Activated naive CD8-positive, alpha-beta T cell treated with anti-CD3 and anti-CD28 coated beads, Interleukin-2, amount 50 U/mL, for 16 hours (primary cell): Measurements from ENCODE around the gene LRRC27.
"Not testable (repeated sequence)": the region's sequence is repeated elsewhere in the genome, so short reads cannot be mapped to it uniquely, and the experiment has no call there.

ENCODE experiments used
- DNase-seq: peaks from one replicate; pipeline ENCODE4 v3.0.0-alpha.2; 2020; ENCODE audit warnings: low read depth, low spot score

The LRRC27 gene

DNA sequence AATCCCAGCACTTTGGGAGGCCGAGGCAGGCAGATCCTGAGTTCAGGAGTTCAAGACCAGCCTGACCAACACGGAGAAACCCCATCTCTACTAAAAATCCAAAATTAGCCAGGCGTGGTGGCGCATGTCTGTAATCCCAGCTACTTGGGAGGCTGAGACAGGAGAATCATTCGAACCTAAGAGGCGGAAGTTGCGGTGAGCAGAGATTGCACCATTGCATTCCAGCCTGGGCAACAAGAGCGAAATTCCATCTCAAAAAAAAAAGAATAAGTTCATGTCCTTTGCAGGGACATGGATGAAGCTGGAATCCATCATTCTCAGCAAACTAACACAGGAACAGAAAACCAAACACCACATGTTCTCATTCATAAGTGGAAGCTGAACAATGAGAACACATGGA lies 17.1 kb upstream of the LRRC27 start:
- not testable (repeated sequence) for DNase-seq

DNA sequence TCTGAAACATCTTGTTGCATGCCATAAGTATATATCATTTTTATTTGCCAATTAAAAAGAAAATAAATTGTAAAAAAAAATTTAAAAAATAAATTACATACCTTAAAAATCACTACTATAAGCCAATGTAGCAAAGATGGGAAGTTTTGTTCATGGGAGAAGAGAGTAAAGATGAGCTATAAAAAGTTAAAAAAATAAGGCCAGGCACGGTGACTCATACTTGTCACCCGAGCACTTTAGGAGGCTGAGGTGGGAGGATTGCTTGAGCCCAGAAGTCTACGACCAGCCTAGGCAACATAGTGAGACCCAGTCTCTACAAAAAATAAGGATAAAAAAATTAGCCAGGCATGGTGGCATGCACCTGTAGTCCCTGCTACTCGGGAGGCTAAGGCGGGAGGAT lies 15.9 kb upstream of the LRRC27 start:
- DNase-seq: no peak

DNA sequence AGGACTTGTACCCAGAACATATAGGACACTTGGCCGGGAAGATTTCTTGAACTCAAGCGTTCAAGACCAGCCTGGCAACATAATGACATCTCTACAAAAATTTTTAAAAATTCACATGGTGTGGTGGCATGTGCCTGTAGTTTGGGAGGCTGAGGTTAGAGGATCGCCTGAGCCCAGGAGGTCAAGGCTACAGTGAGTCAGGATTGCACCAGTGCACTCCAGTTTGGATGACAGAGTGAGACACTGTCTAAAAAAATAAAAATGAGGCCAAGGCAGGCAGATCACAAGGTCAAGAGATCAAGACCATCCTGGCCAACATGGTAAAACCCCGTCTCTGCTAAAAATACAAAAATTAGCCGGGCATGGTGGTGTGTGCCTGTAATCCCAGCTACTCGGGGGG lies 14.5 kb upstream of the LRRC27 start:
- not testable (repeated sequence) for DNase-seq

DNA sequence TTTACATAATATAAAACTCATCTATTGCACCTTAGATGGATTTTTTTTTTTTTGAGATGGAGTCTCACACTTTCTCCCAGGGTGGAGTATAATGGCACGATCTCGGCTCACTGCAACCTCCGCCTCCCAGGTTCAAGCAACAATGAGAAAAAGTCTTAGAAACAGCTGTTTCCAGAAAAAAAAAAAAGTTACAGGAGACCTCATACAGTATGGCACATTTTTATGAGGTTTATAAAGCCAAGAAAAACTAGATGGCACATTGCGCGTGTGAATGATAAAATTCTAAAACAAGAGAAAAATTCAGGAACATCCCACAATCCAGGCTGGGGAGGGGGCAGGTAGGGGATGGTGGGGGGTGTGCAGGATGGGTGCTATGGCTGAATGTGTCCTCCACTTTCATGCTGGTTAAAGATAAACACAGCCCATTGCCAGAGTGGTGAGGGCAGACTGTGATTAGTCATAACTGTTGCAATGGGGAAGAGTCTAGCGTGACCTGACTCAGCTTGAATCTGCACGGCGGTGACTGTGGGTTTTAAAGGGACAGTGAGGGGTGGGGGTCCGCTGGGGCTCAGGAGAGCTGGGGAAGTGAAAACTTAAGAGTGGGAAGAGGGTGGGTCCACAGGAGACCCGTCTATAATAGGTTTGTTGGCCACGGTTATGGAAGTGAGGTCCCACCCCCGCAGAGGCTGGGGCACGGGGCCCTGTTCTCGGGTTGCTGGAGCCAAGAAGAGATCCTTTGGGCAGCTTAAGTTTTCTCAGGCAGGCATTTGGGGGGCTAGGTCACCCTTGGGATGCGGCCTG lies 11.9 kb upstream of the LRRC27 start:
- DNase-seq: no peak

DNA sequence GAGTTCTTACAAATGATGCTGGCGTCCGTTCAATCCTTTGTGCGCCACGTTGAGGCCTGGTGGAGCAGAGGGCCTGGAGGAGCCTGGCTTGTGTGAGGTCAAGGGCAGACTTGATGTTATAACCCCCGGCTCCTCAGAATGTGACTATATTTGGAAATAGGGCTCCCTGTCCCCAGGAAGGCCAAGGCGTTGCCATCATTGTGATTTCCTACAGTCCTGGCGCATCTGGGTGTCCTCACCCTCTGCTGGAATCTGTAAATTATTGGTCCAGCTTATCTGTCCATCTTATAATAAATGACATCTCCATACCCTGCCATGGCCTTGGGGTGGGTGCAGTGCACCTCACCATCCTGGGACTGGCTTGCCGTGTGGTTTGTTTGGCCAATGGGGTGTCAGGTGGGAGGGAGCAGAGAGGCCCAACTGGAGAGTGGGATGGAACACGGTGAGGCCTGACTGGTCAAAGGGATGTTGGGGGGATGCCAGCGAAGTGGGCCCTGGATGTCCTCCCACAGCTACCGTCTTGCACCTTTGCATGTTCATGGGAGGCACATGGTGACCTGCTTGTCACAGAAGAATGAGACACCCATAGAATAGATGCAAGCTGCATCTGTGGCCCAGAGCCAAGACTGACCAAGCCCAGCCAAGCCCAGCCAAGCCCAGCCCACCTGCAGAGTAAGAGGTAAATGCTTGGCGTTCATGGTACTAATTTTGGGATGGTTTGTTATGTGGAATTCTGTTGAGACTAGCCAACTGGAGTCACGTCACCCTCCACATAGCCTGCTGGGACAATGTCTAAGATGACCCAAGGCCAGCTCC lies 11.1 kb upstream of the LRRC27 start:
- DNase-seq: no peak

DNA sequence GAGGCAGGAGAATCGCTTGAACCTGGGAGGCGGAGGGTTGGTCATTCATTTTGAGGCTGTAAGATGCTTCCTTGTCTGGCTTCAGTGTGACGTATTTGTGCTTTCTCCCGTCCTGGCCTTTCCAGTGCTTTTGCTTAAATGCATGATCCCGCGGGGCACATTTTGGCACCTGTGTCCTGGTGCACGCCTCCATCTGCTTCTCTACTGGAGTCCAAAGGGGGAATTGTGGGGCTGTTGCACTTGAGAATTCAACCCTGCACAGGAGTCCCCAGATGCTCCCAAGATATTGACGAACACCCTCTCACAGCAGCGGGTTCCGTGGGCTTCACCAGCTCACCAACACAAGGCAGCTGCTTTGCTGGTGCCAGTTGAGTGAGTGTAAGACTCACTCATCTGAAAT lies 10.3 kb upstream of the LRRC27 start:
- DNase-seq: no peak

DNA sequence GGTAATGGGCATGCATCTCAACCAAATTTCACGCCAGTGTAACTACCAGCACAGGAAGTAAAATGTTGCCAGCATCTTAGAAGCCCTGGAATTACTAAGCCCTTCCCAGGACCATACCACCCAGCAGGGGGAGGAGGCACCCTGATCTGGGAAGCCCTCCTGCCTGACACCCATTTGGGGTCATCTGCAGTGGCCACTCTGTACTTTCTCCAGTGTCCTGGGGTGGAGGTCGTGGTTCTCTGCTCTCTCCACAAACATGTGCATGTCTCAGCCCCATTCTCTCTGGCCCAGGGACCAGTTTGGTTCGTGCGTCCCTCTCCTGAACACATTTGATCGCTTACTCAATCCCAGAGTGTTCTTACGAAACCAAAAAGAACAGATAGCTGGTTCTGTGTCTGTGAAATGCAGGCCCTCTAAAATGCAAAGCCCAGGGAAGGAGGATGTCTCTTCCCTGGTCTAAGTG lies 9.4 kb upstream of the LRRC27 start:
- DNase-seq: no peak

DNA sequence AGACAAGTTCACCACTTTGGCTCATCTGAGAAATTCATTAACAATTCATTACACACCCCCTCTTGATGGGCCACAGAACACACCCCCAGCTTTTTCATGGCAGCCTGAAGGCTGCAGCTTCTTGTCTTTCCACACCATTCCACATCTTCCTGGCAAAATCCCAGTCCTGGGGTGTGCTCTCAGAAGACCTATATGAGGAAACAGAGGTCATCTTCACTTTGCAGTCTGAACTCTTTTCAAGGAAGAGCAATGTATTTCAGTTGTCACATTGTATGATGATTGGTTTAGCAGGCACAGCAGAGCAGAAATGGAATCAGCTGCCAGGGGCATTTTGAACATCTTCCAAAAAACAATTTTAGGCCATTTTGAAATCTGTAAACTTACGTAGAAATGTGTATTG lies 7.8 kb upstream of the LRRC27 start:
- no peak for DNase-seq

DNA sequence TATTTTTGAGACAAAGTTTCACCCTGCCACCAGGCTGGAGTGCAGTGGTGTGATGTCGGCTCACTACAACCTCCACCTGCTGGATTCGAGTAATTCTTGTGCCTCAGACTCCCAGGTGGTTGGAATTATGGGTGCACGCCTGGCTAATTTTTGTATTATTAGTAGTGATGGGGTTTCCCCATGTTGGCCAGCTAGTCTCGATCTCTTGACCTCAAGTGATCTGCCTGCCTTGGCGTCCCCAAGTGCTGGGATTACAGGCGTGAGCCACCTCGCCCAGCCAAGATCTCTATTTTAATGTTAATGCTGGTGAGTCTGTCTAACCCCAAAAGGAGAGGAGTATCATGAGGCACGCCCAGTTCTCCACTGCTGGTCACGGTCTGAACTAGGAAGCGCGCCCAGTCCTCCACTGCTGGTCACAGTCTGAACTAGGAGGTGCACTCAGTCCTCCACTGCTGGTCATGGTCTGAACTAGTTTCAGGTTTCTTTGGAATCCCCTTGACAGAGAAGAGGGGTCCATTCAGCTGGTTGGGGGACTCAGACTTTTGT lies 5.6 kb upstream of the LRRC27 start:
- no peak for DNase-seq

DNA sequence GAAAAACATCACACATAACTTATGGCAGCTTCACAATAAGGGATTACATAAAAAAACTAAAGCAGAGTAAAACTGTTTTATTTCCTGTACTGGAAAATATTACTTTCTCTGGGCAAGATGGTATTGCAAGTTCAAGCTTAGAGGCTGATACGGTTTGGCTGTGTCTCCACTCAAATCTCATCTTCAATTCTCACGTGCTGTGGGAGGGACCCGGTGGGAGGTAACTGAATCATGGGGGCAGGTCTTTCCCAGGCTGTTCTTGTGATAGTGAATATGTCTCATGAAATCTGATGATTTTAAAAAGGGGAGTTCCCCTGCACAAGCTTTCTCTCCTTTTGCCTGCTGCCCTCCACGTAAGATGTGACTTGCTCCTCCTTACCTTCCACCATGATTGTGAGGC lies 5.1 kb upstream of the LRRC27 start:
- DNase-seq: peak; percentile 32

DNA sequence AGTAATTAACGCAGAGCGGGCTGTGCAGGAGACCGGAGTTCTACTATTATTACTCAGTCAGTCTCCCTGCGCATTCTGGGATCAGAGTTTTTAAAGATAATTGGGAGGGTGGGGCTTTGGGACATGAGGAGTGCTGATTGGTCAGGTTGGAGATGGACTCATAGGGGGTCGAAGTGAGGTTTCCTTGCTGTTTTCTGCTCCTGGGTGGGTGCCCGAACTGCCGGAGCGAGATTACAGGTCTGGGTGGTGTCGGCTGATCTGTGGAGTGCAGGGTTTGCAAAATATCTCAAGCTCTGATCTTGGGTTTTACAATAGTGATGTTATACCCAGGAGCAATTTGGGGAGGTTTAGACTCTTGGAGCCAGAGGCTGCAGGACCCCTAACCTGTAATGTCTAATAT lies 3.9 kb upstream of the LRRC27 start:
- DNase-seq: no peak

DNA sequence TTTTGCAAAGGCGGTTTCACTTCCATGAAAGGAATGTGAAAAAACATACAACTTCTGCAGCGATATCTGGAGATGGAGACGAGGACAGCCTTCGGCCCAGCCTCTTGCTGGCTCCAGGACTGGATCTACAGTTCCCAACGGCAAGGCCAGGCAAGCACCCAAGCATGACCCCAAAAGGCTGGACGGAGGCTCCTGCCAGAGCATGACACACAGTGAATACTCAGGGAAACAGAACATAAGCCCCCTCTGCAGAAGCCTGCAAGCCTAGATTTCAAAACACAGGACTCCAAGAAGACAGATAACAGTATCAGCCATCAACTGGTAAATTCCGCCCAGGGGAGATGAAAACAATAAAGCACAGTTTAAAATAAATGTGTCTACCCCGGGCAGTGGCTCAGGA lies 3.3 kb upstream of the LRRC27 start:
- DNase-seq: no peak

DNA sequence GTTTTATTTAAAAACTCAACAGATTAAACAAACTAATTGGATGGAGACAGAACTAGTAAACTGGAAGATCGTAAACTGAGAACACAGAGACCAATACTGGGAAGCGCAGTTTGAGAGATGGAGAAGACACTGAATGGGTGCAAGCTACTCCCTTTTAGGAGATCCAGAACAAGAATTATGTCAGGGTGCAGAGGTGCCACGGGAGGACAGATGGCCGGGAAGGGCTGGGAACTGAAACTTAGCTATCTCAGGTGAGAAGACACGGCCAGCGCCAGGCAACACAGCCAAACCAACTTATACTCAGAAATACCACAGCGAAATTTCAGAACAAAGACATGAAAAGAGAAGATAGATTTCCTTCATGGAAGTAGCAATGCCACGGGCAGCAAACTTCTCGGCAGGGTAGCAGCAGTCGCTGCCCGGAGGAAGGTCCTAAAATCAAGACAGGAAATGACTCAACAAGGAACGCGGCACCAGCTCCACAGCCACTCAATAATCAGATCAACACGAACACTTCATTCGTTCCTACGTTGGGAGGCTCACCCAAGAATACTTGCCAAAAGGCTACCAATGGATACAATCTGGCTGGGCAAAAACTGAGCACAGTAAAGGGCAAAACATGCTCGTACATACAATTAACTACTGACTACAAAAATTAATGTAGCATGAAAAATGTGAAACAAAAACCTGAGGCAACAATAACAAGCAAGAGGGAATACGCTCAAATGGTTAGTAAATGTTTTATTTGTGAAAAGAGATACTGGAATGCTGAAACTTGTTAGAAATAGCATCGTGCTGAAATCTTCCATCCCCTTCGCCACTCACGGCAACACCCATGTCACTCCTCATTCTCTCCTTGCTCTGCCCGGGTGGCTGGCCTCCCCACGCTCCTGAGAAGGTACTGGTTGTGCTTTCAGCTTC lies 2.2 kb upstream of the LRRC27 start:
- no peak for DNase-seq

DNA sequence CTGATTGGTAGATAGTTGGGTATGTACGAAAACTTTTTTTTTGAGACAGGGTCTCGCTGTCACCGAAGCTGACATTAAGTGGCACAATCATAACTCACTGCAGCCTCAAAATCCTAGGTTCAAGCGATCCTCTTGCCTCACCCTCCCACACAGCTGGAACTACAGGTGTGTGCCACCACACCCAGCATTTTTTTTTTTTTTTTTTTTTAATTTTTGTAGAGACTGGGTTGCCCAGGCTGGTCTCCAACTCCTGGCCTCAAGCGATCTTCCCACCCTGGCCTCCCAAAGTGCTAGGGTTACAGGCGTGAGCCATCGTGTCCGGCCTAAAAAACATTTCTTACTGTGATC lies 1.5 kb upstream of the LRRC27 start:
- DNase-seq: no peak

DNA sequence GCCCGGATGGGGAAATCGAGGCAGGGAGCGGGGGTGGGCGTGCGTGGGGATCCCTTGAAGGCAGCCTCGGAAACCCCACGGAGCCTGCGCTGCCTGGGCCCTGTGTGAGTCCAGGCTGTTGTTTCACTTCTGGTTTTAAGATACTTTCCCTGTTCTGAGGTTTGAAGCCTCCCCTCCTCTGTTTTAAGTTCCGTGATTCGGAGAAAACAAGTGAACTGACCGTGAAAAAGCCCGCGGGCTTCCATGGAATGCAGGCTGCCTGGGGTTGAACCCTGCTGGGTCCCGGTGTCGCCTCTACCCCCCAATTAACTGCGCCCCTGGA lies 401 bp downstream of the LRRC27 start:
- no peak for DNase-seq

DNA sequence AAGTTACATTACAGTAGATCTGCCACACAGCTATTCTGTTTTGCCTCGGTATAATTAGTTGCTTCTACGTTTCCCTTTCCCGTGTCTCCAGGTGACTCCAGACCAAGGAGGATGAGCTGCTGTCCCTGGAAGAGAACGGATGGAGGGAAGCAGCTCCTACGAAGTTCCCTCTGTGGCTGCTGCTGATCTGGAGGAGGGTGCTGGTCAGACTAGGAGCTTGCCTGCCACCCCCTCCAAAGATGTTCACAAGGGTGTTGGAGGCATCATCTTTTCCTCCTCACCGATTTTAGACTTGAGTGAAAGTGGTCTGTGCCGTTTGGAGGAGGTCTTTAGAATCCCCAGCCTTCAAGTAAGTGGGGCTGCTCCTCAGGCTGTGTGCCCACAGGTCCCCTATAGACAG lies 1.4 kb downstream of the LRRC27 start:
- DNase-seq: no peak

DNA sequence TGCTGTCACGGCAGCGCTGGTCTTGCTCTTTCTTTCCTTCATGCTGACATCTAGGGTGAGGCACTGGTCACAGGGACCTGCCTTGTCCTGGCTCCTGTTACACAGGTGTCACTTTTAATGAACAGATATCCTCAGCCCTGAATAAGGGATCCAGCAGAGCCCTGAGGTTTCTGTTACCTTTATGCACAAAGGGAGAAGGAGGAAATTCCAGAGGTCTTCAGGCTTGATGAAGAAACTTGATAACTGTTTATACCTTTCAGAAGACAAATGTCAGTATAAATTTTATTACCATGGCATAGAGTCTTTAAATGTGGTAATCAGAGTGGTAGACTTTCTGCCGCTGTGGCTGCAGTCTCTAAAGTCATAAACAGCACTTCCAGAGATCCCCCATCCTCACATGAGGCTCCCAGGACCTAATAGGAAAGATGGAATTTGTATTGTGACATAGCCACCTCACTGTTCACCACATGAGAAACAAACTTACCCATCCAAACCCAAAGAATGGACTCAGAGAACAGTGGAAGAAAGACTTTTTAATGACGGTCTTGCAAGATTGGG lies 2.7 kb downstream of the LRRC27 start:
- DNase-seq: no peak

DNA sequence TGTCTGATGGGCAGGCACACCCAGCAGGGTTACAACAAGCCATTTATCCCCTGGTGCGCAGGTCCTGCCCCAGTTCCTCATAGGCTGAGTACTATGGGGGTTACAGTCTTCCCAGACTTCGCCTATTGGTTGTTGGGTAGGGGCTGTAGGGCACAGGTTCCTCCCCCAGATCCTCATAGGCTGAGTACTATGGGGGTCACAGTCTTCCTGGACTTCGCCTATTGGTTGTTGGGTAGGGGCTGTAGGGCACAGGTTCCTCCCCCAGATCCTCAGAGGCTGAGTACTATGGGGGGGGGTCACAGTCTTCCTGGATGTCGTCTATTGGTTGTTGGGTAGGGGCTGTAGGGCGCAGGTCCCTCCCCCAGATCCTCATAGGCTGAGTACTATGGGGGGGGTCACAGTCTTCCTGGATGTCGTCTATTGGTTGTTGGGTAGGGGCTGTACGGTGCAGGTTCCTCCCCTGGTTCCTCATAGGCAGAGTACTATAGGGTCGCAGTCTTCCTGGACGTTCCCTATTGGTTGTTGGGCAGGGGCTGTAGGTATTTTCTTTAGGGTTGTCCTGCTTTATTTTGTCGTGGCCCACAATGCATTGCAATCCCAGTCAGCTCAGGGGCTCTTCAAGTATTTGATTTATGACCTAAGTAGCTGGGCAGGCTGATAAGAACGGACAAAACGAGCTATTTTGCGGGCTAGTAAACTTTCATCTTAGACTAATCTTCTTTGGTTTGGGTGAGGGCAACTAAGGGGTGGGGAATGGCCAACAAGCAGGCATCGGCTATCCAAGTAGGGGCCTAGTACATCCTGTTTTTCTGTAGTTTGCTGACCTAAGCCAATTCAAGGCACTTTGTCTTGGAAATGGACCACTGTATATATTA lies 3.4 kb downstream of the LRRC27 start:
- no peak for DNase-seq

DNA sequence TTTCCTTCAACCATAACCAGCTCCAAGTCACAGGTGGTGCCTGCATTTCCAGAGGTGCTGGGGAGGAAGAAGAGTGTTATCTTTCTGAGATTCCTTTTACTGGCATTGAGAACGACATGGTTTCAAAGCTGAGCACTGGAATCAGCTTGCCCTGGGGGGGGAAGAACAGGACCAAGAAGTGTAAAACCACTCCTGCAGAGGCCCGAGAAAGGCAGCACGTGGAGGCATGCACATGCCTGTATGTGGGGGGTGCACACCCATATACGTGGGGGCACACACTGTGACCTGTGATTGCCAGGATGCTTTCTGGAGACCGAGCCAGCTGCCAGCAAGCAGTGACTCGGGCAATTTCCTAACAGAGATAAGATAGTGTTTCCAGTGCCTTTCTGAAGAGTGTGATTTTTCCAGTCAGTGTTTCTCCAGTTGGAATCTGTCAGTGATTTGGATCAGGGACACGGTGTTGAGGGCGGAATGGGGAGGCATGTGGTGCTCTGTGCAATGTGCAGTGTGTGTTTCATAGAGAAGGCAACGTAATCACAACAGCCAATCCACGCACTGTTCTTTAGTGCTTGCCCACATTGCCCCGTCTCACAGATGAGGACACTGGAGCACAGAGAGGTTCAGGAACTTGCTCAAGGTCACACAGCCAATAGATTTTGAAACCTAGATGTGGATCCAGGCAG lies 4.2 kb downstream of the LRRC27 start:
- DNase-seq: no peak

DNA sequence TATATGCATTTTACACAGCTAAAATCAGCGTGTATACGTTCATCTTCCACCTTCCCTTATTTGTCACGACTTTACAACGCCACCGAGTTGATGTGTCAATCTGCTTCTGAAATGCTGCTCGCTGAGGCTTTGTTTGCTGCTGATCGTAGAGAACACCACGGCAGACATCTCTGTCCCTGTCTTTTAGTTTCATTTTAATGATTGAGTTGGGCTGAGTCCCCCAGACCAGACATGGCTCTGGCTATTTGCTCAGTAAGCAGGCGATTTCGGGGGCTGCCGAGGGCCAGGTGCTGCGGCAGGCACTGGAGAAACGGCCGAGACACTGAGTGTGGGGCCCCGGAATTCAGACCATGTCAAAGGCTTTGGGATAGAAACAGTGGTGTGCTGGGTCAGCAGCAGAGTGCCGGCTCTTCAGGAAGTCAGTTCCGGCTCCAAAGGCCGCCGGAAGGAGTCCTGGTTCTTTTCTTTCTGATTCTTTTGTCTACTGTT lies 5.0 kb downstream of the LRRC27 start:
- no peak for DNase-seq
